Osteocyte (in vitro differentiated cells): Measurements from ENCODE around the gene SLC25A33. TPM values are rescaled to one million over a fixed set of nuclear protein-coding genes. Genes with fewer than 3 reads are reported as not detected.

ENCODE experiments used
- DNase-seq: peaks from one replicate; pipeline ENCODE4 v3.0.0; 2021; ENCODE audit warnings: mixed read lengths; ENCODE audit not compliant: unreplicated experiment; ENCODE audit errors: extremely low spot score
- H3K27ac Mint-ChIP-seq: one replicate; pipeline ENCODE4 v1.8.0; 2021; ENCODE audit warnings: mild to moderate bottlenecking, mixed read lengths; ENCODE audit not compliant: unreplicated experiment
- H3K27me3 Mint-ChIP-seq: one replicate; pipeline ENCODE4 v1.8.0; 2021; ENCODE audit warnings: mixed read lengths; ENCODE audit not compliant: unreplicated experiment
- H3K36me3 Mint-ChIP-seq: one replicate; pipeline ENCODE4 v1.8.0; 2021; ENCODE audit warnings: mixed read lengths; ENCODE audit not compliant: unreplicated experiment
- H3K4me1 Mint-ChIP-seq: one replicate; pipeline ENCODE4 v1.8.0; 2021; ENCODE audit warnings: mixed read lengths; ENCODE audit not compliant: unreplicated experiment
- H3K4me3 Mint-ChIP-seq: one replicate; pipeline ENCODE4 v1.8.0; 2021; ENCODE audit warnings: mild to moderate bottlenecking, moderate library complexity, mixed read lengths; ENCODE audit not compliant: unreplicated experiment
- H3K9me3 Mint-ChIP-seq: one replicate; pipeline ENCODE4 v1.8.0; 2021; ENCODE audit warnings: mixed read lengths; ENCODE audit not compliant: unreplicated experiment
- total RNA-seq: library from RNA; stranded (reverse); gene quantifications from 2 replicates; pipeline ENCODE4 v1.2.1, GENCODE V29; 2021
- TF ChIP-seq, protein P1 (sequence below): fragments of 200-600 bp; sonication (generic); IDR thresholded peaks from 2 replicates; pipeline ENCODE4 v1.5.0; 2021; ENCODE audit warnings: antibody characterized with exemption, mild to moderate bottlenecking, moderate library complexity

SLC25A33 gene
- total RNA-seq, 1 donor from 2014 or later, result 7.0 TPM

DNA sequence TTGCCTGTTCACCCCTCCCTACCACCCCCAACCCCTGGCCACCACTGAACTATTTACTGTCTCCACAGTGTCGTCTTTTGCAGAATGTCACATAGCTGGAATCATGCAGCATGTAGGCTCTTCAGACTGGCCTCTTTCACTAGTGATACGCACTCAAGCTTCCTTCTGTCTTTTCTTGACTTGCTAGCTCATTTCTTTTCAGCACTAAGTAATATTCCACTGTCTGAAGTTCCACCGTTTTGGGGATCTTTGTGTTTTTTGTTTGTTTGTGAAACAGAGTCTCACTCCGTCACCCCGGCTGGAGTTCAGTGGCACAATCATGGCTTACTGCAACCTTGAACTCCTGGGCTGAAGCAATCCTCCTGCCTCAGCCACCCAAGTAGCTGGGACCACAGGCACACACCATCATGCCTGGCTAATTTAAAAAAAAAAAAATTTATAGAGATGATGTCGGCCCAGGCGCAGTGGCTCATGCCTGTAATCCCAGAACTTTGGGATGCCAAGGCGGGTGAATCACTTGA, 43.4 kb upstream of the SLC25A33 start:
- peaks cover 17% of the 10 kb centered on the region for H3K27me3 Mint-ChIP-seq
- H3K9me3 Mint-ChIP-seq, result no peaks in the 10 kb centered on the region
- no peaks in the 10 kb centered on the region for H3K36me3 Mint-ChIP-seq
- H3K4me1 Mint-ChIP-seq, result peaks cover 11% of the 10 kb centered on the region
- H3K4me3 Mint-ChIP-seq, result no peak overlapping the region
- TF ChIP-seq, protein P1, sequence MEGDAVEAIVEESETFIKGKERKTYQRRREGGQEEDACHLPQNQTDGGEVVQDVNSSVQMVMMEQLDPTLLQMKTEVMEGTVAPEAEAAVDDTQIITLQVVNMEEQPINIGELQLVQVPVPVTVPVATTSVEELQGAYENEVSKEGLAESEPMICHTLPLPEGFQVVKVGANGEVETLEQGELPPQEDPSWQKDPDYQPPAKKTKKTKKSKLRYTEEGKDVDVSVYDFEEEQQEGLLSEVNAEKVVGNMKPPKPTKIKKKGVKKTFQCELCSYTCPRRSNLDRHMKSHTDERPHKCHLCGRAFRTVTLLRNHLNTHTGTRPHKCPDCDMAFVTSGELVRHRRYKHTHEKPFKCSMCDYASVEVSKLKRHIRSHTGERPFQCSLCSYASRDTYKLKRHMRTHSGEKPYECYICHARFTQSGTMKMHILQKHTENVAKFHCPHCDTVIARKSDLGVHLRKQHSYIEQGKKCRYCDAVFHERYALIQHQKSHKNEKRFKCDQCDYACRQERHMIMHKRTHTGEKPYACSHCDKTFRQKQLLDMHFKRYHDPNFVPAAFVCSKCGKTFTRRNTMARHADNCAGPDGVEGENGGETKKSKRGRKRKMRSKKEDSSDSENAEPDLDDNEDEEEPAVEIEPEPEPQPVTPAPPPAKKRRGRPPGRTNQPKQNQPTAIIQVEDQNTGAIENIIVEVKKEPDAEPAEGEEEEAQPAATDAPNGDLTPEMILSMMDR, result no peak
- H3K27ac Mint-ChIP-seq, result no peak overlapping the region
- no peak for DNase-seq

DNA sequence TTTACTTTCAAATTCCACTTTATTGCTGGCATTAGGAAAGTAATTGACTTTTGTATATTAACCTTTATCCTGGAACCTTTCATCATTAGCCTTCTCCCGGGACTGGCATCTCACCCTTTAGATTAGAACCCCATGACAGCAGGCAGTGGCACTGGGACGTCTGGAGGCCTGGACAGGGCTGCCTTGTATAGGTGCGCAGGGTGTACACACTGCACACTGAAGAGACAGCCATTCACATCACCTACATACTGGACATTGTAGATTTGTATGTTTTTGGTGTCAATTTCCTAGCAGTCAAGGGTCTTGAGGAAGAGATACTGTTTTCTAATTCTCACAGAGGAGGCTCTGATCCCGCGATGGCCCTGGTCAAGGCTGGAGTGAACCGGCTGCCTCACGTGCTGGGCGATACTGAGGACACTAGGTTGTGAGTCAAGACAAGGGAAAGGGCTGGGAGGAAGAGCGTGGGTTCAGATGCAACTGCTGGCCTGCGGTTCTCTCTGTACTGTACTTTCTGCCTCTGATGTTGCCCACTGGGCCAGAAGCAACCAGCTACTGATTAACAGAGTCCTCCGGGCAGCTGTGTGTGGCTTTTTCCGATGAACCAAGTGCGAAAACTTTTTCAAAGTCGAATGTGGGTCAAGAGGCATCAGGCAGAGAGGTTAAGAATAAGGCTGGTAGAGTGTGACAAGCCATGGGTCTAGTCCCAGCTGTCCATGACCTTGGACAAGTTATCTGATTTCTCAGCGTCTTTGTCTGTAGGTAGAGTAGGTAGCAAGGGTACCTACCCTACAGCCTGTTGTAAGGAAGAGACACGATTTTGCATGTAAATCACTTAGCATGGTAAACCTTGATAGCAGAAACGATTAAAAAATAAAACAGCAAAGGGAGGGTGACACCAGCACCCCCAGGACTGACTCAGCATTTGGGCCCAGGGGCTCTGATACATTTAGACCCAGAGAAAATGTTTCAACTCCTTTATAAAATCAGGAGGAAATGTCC, 38.2 kb upstream of the SLC25A33 start:
- Mint-ChIP-seq H3K4me1 (no peaks in the 10 kb centered on the region), H3K36me3 (no peaks in the 10 kb centered on the region), H3K27ac (no peak overlapping the region), H3K9me3 (no peaks in the 10 kb centered on the region), H3K27me3 (peaks cover 19% of the 10 kb centered on the region), H3K4me3 (no peak overlapping the region)
- DNase-seq, result no peak
- TF ChIP-seq, protein P1, result no peak

DNA sequence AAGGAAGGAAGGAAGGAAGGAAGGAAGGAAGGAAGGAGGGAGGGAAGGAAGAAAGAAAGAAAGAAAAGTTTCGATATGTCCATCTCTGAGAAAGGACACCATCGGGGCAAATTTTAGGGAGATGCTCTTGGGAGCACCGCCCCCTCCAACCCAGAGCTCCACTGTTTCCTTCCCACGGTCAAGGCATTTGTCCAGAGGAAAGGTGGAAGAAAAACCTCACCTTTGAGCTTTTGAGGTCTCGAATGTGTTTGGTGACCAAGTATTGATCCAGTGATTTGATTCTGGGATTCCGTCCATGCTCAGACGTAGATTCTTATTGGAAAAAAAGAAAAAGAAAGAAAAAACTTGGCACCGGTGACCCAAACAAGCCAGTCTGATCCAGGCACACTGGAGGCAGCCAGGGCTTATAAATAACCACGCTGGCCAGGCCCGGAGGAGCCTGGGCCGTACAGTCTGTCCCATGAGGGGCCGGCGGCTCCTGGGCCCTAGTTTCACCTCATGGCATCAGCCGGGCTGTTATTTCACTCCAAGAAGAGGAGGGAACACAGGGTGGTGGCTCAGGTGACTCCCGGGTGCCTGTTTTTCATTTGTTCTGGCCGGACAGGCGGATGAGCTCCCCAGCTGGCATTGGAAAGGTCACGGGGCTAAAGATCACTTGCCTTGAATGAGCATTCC, 36.1 kb upstream of the SLC25A33 start:
- Mint-ChIP-seq H3K36me3 (no peaks in the 10 kb centered on the region), H3K4me3 (no peak overlapping the region), H3K4me1 (no peaks in the 10 kb centered on the region), H3K27me3 (peaks cover 21% of the 10 kb centered on the region), H3K27ac (no peak overlapping the region), H3K9me3 (no peaks in the 10 kb centered on the region)
- DNase-seq, result no peak
- TF ChIP-seq, protein P1, result no peak

DNA sequence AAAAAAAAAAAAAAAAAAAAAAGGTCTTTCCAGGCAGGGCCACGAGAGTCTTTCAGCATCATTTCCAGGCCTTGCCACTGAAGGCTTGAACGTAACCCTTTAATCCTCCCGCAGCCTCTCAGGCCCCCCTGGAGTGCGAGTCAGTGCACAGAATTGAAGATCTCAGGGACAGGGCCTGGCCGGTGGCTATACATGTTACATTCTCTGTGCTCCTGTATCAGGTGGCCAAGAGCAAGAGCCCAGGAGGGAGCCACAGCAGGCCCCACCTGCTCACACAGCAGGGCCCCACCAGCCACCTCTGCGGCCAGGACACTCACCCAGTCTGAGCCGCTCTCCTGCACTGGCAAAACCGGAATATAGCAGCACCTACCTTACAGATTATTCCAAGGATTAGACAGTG, 34.1 kb upstream of the SLC25A33 start:
- Mint-ChIP-seq H3K4me3 (no peak overlapping the region), H3K9me3 (no peaks in the 10 kb centered on the region), H3K36me3 (no peaks in the 10 kb centered on the region), H3K4me1 (no peaks in the 10 kb centered on the region), H3K27me3 (peaks cover 9% of the 10 kb centered on the region), H3K27ac (no peak overlapping the region)
- TF ChIP-seq, protein P1, result no peak
- no peak for DNase-seq

DNA sequence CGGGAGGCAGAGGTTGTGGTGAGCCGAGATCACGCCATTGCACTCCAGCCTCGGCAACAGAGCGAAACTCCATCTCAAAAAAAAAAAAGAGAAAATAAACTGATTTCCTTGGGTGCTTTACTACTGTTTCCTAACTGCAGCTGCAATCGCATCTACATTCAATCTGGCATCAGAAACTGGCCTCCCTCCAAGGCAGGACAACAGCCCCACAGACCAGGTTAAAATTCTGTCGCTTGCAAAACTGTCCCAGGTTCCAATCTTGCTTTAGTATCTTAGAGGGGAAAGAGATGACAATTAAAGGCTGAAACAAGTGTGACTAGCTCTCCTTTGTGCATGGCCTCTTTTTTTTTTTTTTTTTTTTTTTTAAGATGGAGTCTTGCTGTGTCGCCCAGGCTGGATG, 32.4 kb upstream of the SLC25A33 start:
- Mint-ChIP-seq H3K9me3 (no peaks in the 10 kb centered on the region), H3K36me3 (no peaks in the 10 kb centered on the region), H3K27ac (no peak overlapping the region), H3K27me3 (peaks cover 4% of the 10 kb centered on the region), H3K4me3 (no peak overlapping the region), H3K4me1 (no peaks in the 10 kb centered on the region)
- no peak for DNase-seq
- TF ChIP-seq, protein P1, result no peak
